Cardiac muscle cell (in vitro differentiated cells and primary cell): ENCODE results near the gene ARF3. TPM values are rescaled to one million over a fixed set of nuclear protein-coding genes. Genes with fewer than 3 reads are reported as not detected.
"Not testable (repeated sequence)": the region's sequence is repeated elsewhere in the genome, so short reads cannot be mapped to it uniquely, and the experiment has no call there.

Experiments used
- DNase-seq, 2 donors: peaks; one replicate each; pipeline versions ENCODE4 v3.0.0 to v3.0.0-alpha.2; 2010 to 2017; ENCODE audit warnings: low read depth in 1 of 2, low spot score in 1 of 2
- H3K27ac ChIP-seq: fragments of 200-600 bp; sonication (generic); 2 replicates; pipeline ENCODE4 v1.5.1; 2016
- H3K27me3 ChIP-seq: fragments of 200-600 bp; sonication (generic); 2 replicates; pipeline ENCODE4 v1.6.0; 2016; ENCODE audit warnings: control low read depth
- H3K36me3 ChIP-seq: fragments of 200-600 bp; sonication (generic); 2 replicates; pipeline ENCODE4 v1.5.1; 2016; ENCODE audit warnings: control low read depth
- H3K4me1 ChIP-seq: fragments of 200-600 bp; sonication (generic); 2 replicates; pipeline ENCODE4 v1.8.1; 2017; ENCODE audit warnings: low read depth, mild to moderate bottlenecking, mixed run types
- H3K4me3 ChIP-seq: fragments of 200-600 bp; sonication (generic); 2 replicates; pipeline ENCODE4 v1.5.1; 2016; ENCODE audit warnings: mild to moderate bottlenecking
- H3K9me3 ChIP-seq: fragments of 200-600 bp; sonication (generic); 2 replicates; pipeline ENCODE4 v1.5.1; 2017; ENCODE audit warnings: low read depth, mild to moderate bottlenecking, control low read depth
- polyA plus RNA-seq: library from polyadenylated mRNA; unstranded; fragments of >200 nt; fragmentation: Nextera tagmentation; extraction: Ambion mirVana; gene quantifications from 2 replicates; pipeline ENCODE4 v1.2.1, GENCODE V29; 2016
- total RNA-seq: library from RNA; depleted of rRNA; stranded (reverse); fragments of >200 nt; gene quantifications from 2 replicates; pipeline ENCODE4 v1.2.3, GENCODE V29; 2016
- TF ChIP-seq, protein P1 (sequence below): IDR thresholded peaks from 2 replicates; pipeline ENCODE4 v1.5.1; 2012; ENCODE audit warnings: low read depth, mild to moderate bottlenecking, low read length

The ARF3 gene
- total and polyA plus RNA-seq, 2 experiments from 2014 or later = 106 to 120 TPM

DNA sequence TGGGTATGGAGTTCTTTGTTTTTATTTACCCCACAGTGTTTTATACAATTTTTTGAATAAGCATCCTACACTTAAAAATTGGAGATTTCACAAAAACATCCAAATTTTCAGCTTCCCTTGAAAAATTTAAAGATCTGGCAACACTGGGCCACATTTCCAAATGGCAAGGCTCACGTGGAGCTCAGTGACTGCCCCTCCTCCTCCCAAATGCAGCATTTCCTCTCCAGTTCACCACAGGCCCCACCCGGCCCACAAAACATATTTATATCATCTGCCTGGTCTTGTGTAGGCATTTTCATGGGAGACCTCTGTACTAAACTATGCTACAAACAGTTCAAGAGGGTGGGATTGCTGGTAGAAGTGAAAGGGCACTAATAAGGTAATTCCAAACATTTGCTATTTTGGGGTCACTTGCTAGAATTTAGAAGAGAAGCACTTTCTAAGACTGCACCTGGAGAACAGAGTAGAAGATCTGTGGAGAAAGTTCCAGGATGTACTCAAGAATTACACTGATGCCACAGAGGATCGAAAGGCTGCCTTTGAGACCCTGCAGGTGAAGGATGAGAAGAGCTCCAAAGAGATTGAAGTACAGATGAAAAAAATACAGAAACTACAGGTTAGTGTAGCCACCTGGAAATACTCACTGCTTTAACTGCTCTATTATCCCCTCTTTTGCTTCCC lies 39.3 kb downstream of the ARF3 start:
- TF ChIP-seq, protein P1, sequence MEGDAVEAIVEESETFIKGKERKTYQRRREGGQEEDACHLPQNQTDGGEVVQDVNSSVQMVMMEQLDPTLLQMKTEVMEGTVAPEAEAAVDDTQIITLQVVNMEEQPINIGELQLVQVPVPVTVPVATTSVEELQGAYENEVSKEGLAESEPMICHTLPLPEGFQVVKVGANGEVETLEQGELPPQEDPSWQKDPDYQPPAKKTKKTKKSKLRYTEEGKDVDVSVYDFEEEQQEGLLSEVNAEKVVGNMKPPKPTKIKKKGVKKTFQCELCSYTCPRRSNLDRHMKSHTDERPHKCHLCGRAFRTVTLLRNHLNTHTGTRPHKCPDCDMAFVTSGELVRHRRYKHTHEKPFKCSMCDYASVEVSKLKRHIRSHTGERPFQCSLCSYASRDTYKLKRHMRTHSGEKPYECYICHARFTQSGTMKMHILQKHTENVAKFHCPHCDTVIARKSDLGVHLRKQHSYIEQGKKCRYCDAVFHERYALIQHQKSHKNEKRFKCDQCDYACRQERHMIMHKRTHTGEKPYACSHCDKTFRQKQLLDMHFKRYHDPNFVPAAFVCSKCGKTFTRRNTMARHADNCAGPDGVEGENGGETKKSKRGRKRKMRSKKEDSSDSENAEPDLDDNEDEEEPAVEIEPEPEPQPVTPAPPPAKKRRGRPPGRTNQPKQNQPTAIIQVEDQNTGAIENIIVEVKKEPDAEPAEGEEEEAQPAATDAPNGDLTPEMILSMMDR = no peak
- H3K4me3 ChIP-seq = no peak overlapping the region
- H3K4me1 ChIP-seq = no peaks in the 10 kb centered on the region
- no peak overlapping the region for H3K27ac ChIP-seq
- no peaks in the 10 kb centered on the region for H3K27me3 ChIP-seq
- DNase-seq = no peak
- H3K36me3 ChIP-seq = no peaks in the 10 kb centered on the region
- H3K9me3 ChIP-seq = no peaks in the 10 kb centered on the region

DNA sequence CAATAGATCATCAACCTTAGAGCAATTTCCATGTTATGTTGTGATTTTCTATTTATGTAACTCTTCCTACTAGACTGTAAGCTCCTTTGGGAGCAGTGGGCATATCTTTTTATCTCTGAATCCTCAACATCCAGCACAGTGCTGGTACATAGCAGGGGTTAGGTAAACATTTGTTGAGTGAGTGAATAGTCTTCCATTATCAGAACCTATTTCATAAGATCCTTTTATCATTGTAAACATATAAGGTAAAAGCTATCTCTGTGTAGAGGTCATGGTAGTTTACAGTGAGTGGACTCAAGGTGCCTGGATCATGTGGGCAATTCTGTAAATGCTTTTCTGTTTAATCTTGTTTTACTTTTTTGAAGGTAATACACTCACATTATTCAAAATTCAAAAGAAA lies 47.1 kb downstream of the ARF3 start:
- no peak overlapping the region for H3K4me3 ChIP-seq
- no peaks in the 10 kb centered on the region for H3K4me1 ChIP-seq
- no peak overlapping the region for H3K27ac ChIP-seq
- TF ChIP-seq, protein P1 = no peak
- H3K9me3 ChIP-seq = no peaks in the 10 kb centered on the region
- no peaks in the 10 kb centered on the region for H3K27me3 ChIP-seq
- H3K36me3 ChIP-seq = no peaks in the 10 kb centered on the region
- no peak for DNase-seq

DNA sequence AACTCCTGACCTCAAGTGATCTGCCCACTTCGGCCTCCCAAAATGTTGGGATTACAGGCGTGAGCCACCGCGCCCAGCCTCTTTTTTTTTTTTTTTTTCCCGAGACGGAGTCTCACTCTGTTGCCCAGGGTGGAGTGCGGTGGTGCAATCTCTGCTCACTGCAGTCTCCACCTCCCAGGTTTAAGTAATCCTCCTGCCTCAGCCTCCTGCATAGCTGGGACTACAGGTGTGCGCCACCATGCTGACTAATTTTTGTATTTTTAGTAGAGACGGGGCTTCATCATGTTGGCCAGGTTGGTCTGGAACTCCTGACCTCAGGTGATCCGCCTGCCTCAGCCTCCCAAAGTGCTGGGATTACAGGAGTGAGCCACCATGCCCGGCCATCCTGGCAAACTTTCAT lies 47.6 kb downstream of the ARF3 start:
- H3K9me3 ChIP-seq, H3K4me3 ChIP-seq, H3K27ac ChIP-seq, H3K27me3 ChIP-seq, DNase-seq, H3K36me3 ChIP-seq, H3K4me1 ChIP-seq: not testable (repeated sequence)

DNA sequence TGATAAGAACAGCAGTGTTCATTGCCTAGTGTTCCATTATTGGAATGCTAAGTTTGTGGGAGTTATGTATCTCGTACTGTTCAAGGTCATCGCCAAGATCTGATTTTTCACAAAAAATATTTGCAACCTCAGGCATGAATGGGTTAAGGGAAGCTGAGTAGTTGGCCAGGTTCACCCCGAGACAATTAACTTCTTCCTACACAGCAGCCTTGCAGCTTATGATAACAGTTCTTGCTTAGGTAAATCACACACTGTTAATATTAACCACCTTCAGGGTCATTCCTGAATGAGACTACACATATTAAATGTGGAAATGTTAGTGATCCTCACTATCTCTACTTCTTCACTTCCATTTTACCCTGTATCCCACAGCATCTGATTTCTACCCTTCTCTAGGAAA lies 50.0 kb downstream of the ARF3 start:
- Histone ChIP-seq H3K4me3 (no peak overlapping the region), H3K9me3 (no peaks in the 10 kb centered on the region), H3K36me3 (no peaks in the 10 kb centered on the region), H3K27ac (no peak overlapping the region), H3K27me3 (no peaks in the 10 kb centered on the region), H3K4me1 (no peaks in the 10 kb centered on the region)
- DNase-seq = no peak
- TF ChIP-seq, protein P1 = no peak

DNA sequence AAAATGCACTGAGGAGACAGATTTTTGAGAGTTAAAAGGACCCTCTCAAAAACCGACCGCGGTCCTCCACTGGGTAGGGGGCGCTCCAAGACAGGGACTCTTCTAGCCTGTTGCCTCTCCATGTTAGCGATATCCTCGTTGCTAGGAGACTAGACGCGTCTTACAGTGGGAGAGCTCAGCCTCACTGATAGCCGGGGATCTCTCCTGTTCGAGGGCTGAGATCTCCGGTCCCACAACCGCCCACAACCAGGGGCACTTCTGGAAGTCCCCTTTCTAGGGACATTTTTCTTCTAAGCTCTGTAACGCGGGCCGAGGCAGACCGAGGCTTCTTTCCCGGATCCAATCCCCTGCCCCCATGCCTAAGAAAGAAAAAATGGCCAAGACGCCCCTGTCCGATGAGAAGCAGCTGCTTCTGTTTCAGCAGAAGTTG lies 53.3 kb downstream of the ARF3 start:
- DNase-seq = peak; percentile 92 to 95
- Histone ChIP-seq H3K27me3 (no peaks in the 10 kb centered on the region), H3K9me3 (no peaks in the 10 kb centered on the region), H3K4me1 (no peaks in the 10 kb centered on the region), H3K27ac (no peak overlapping the region), H3K36me3 (no peaks in the 10 kb centered on the region), H3K4me3 (peak overlapping the region; percentile 30)
- TF ChIP-seq, protein P1 = peak; percentile 71

DNA sequence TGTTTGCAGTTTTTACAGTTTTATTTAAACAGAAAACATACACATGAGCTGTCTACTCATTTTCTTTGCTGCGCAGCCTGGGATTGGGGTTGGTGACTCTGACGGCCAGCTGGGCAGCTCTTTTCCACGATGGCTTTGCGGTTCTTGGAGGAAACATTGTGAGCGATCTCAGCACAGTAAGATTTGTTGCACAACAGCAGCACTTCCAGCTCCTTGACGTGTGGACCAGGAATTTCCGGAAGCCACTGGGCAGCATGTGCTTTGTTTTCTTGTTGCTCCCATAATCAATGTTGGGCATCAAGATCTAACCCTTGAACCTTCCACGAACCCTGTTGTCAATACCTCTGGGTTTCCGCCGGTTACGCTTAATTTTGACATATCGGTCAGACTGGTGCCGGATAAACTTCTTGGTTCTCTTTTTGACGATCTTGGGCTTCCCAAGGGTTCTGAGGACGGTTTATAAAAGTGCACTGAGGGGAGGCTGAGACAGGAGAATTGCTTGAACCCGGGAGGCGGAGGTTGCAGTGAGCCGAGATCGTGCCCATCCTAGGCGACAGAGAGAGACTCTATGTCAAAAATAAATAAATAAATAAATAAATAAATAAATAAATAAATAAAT lies 53.8 kb downstream of the ARF3 start:
- peak in 1 of 2 donors; percentile 83 for DNase-seq
- Histone ChIP-seq H3K36me3 (no peaks in the 10 kb centered on the region), H3K4me3 (no peak overlapping the region), H3K9me3 (no peaks in the 10 kb centered on the region), H3K27ac (no peak overlapping the region), H3K27me3 (no peaks in the 10 kb centered on the region), H3K4me1 (no peaks in the 10 kb centered on the region)
- TF ChIP-seq, protein P1 = no peak
